ENCODE measurements around the gene GHRL.

Gene GHRL, protein sequence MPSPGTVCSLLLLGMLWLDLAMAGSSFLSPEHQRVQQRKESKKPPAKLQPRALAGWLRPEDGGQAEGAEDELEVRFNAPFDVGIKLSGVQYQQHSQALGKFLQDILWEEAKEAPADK

DNA sequence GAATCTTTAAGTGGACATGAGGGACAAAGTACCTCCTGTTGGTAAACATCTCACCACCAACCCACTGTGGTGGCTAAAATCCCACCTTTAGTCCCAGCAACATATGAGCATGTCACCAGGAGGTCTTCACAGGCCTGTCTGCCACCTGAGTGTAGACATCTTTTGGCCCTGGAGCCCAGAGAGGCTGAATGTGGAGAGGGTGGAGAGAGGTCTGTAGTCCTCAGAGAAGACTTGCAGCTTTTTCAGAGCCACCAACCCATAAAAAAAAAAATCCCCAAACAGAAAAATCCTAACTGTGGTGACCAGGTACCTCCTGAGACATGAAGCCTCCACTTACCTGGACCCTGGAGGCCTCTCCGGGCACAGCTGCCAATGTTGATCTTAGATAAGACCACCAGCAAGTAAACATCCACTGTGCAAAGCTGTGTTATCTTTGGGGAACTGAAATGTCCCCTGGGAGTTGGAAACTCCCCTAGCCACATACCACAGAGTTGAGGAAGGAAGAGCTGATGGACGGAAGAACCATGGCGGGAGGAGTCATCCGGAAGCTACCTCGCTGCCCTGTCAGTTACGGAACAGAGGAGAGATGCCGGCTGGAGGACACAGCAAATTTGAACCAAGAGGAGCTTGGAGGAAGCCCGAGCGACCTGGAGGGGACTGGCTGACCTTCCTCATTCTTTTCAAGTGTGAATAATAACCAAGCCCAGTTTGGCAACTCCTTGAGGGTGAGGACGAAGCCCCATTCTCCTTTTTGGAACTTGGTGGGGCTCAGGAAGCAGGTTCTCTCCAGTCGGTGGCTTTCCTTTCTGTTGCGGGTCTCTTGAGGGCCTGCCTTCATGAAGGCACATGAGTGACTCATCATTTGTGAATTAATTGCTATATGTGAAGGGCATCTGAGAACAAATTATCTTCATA, at the start of gene GHRL:
TSS of gene GHRL (minus strand) at position 443 of the 915 bp plus-strand sequence. CDS start 2,767 bp downstream, outside the sequence.
- H3K4me3 ChIP-seq (ENCODE audit: low read depth, low read length) = no peak within 1 kb of the TSS

DNA sequence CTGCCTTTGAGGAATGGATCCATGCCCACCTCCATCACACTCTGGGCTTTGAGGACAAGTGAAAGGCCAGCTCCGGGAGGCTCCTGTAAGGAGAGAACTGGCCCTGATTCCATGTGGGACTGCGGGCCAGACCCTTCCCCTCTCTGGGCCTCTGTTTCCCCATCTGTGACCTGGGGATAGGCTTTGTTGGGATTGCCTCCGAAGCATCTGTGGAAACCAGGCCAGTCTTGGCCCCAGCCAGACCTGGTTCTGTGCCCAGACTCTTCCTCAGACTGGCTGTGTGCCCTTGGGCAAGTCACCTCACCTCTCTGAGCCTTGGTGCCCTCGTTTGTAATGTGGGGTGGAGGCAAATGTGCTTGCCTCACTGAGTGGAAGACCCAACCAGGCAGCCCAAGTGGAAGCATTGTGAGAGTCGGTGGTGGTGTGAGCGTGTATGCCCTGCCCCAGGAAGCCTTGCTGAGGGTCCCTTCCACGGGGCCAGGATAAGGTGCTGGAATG, 49.2 kb upstream of the GHRL start:
- Histone ChIP-seq H3K79me2 (ENCODE audit: control insufficient read depth, insufficient read depth, low read length, unreplicated experiment) (no peaks in the 10 kb centered on the region), H3K27ac (ENCODE audit: low read depth, low read length) (no peak overlapping the region), H2AFZ (ENCODE audit: low read length, unreplicated experiment) (no peak overlapping the region), H3K4me3 (ENCODE audit: low read depth, low read length) (no peak overlapping the region), H3K27me3 (ENCODE audit: insufficient read depth, low read length) (peaks cover 3% of the 10 kb centered on the region; the same call in 1 of the 2 replicates), H3K36me3 (ENCODE audit: insufficient read depth, low read length) (no peaks in the 10 kb centered on the region), H3K4me1 (ENCODE audit: control insufficient read depth, insufficient read depth, low read length, unreplicated experiment) (no peaks in the 10 kb centered on the region)

More for the DNA sequence above, at the start of gene GHRL:
- no peaks in the 10 kb centered on the region for H3K79me2 ChIP-seq (ENCODE audit: control insufficient read depth, insufficient read depth, low read length, unreplicated experiment)
- peak within 1 kb of the TSS; percentile 26; the same call in 1 of the 2 replicates for H3K27ac ChIP-seq (ENCODE audit: low read depth, low read length)
- peaks cover 13% of the 10 kb centered on the region for H3K4me1 ChIP-seq (ENCODE audit: control insufficient read depth, insufficient read depth, low read length, unreplicated experiment)
- H2AFZ ChIP-seq (ENCODE audit: low read length, unreplicated experiment) = no peak within 1 kb of the TSS
- no peaks in the 10 kb centered on the region for H3K27me3 ChIP-seq (ENCODE audit: insufficient read depth, low read length)
- peaks cover 12% of the 10 kb centered on the region; the same call in 1 of the 2 replicates for H3K36me3 ChIP-seq (ENCODE audit: insufficient read depth, low read length)

DNA sequence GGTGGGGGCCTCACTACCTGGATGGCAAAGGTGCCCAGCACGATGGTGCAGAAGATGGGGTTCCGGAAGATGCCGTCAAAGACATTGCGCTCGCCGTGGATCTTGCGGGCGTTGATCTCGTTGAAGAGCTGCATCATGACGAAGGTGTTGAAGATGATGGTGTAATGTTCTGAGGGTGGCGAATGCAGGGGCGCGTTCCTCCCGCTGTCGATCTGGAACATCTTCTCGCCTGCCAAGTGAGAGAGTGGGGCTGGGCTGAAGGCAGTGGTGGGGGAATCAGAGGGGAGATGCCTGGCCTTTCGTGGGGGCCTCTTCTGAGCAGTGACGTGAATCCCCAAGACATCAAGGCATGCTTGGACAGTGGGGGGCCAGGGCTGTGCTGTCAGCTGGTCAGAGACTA, 47.7 kb upstream of the GHRL start:
- no peak overlapping the region for H3K27ac ChIP-seq (ENCODE audit: low read depth, low read length)
- H3K79me2 ChIP-seq (ENCODE audit: control insufficient read depth, insufficient read depth, low read length, unreplicated experiment) = no peaks in the 10 kb centered on the region
- H2AFZ ChIP-seq (ENCODE audit: low read length, unreplicated experiment) = no peak overlapping the region
- no peak overlapping the region for H3K4me3 ChIP-seq (ENCODE audit: low read depth, low read length)
- H3K36me3 ChIP-seq (ENCODE audit: insufficient read depth, low read length) = no peaks in the 10 kb centered on the region
- H3K27me3 ChIP-seq (ENCODE audit: insufficient read depth, low read length) = peaks cover 3% of the 10 kb centered on the region; the same call in 1 of the 2 replicates
- H3K4me1 ChIP-seq (ENCODE audit: control insufficient read depth, insufficient read depth, low read length, unreplicated experiment) = no peaks in the 10 kb centered on the region

DNA sequence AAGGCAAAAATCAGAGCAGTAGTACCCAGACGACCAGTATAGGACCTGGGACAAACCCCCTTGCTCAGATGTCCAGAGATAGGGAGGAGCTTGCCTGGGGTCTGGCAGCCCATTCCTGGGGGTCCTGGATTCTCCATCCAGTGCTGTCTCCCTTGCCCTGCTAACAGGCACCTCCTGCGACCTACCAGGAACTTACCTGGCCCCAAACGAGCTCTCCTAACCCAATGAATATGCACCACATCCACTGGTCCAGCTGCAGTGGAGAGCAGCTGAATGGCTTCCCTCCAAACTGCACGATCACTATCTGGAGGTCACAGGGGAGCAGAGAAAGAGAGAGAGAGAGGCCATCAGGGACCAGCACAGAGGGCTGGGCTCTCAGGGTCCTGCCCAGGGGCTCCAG, 47.3 kb upstream of the GHRL start:
- Histone ChIP-seq H3K4me1 (ENCODE audit: control insufficient read depth, insufficient read depth, low read length, unreplicated experiment) (no peaks in the 10 kb centered on the region), H3K4me3 (ENCODE audit: low read depth, low read length) (no peak overlapping the region), H3K36me3 (ENCODE audit: insufficient read depth, low read length) (no peaks in the 10 kb centered on the region), H2AFZ (ENCODE audit: low read length, unreplicated experiment) (no peak overlapping the region), H3K27me3 (ENCODE audit: insufficient read depth, low read length) (peaks cover 3% of the 10 kb centered on the region; the same call in 1 of the 2 replicates), H3K79me2 (ENCODE audit: control insufficient read depth, insufficient read depth, low read length, unreplicated experiment) (no peaks in the 10 kb centered on the region), H3K27ac (ENCODE audit: low read depth, low read length) (no peak overlapping the region)

DNA sequence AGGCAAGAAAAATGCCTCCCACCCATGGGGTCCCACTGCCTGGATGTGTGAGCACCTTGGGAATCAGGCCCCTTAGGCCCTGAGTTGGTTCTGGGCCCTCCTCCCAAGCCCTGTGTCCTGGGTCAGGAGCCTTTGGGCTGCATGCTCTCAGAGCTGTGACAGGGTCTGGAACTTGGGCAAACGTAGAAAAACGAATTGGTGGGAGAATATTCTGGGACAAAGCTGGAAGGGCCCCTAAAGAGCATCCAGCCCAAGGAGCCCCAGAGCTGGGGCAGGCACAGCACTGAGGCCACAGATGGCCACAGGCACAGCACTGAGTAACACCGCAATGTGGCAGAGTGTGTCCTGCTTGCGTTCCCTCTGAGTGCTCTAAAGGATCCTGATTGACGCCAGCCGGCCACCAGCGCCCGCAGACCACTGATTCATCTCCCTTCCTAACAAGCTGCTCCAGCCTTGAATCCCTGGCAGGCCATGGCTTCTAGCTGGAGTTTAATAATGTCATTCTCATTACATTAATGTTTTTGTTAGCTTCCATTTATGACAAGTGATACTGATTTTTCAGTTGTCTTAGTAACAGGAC, 46.7 kb upstream of the GHRL start:
- Histone ChIP-seq H3K27ac (ENCODE audit: low read depth, low read length) (no peak overlapping the region), H3K4me1 (ENCODE audit: control insufficient read depth, insufficient read depth, low read length, unreplicated experiment) (no peaks in the 10 kb centered on the region), H3K36me3 (ENCODE audit: insufficient read depth, low read length) (no peaks in the 10 kb centered on the region), H3K4me3 (ENCODE audit: low read depth, low read length) (no peak overlapping the region), H3K79me2 (ENCODE audit: control insufficient read depth, insufficient read depth, low read length, unreplicated experiment) (no peaks in the 10 kb centered on the region), H2AFZ (ENCODE audit: low read length, unreplicated experiment) (no peak overlapping the region), H3K27me3 (ENCODE audit: insufficient read depth, low read length) (peaks cover 3% of the 10 kb centered on the region; the same call in 1 of the 2 replicates)

DNA sequence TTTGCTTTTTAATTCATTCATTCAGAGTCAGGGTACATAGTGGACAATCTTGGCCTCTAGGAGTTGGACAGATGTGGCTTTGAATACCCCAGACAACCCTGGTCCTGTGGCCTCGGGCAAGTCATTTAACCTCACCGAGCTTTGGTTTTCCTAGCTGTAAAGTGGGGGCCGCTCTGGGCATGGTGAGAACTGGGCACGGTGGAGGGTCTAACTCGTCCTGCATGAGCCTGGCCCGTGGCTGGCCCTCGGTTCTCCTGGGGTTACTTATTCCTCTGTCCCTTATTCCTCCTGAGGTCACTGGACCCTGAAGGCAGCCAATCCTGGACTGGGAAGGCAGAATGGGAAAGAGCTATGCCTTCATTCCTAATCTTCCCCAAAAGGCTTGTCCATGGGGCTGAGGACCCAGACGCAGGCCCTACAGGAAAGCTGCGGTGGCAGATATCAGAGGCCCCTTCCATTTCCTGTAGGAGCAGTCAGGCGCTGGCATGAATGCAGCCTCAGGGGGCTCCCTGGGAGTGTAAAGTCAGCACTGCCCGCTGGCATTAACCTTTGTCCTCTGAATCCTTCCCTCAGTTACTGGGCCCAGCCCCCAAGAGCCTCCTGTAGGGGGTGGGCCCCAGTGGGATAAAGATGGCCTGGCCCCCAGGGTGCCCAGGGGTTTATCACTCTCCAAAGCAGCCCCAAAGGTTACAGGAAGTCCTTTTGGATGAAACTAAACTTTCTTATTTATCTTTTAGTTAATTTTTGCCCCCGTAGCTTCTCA, 46.0 kb upstream of the GHRL start:
- Histone ChIP-seq H3K27me3 (ENCODE audit: insufficient read depth, low read length) (peaks cover 9% of the 10 kb centered on the region; the same call in 1 of the 2 replicates), H3K4me3 (ENCODE audit: low read depth, low read length) (no peak overlapping the region), H3K79me2 (ENCODE audit: control insufficient read depth, insufficient read depth, low read length, unreplicated experiment) (no peaks in the 10 kb centered on the region), H2AFZ (ENCODE audit: low read length, unreplicated experiment) (no peak overlapping the region), H3K4me1 (ENCODE audit: control insufficient read depth, insufficient read depth, low read length, unreplicated experiment) (no peaks in the 10 kb centered on the region), H3K27ac (ENCODE audit: low read depth, low read length) (no peak overlapping the region), H3K36me3 (ENCODE audit: insufficient read depth, low read length) (no peaks in the 10 kb centered on the region)

DNA sequence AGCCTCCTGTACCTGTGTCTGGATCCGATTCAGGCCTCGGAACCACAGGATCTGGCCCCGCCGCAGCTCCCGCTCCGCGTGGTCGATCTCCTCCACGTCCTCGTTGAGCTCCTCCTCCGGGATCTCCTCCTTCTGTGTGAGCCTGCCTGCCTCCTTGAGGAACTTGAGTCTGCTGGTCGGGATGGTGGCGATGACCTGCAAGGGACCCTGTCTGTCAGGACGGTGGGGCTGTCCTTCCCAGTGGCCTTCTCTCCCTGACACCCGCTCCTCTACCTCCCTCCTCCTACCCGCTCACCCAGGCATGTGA, 45.4 kb upstream of the GHRL start:
- Histone ChIP-seq H3K36me3 (ENCODE audit: insufficient read depth, low read length) (no peaks in the 10 kb centered on the region), H3K4me1 (ENCODE audit: control insufficient read depth, insufficient read depth, low read length, unreplicated experiment) (no peaks in the 10 kb centered on the region), H3K27ac (ENCODE audit: low read depth, low read length) (no peak overlapping the region), H3K4me3 (ENCODE audit: low read depth, low read length) (no peak overlapping the region), H3K79me2 (ENCODE audit: control insufficient read depth, insufficient read depth, low read length, unreplicated experiment) (no peaks in the 10 kb centered on the region), H2AFZ (ENCODE audit: low read length, unreplicated experiment) (no peak overlapping the region), H3K27me3 (ENCODE audit: insufficient read depth, low read length) (peaks cover 15% of the 10 kb centered on the region; the same call in 1 of the 2 replicates)

DNA sequence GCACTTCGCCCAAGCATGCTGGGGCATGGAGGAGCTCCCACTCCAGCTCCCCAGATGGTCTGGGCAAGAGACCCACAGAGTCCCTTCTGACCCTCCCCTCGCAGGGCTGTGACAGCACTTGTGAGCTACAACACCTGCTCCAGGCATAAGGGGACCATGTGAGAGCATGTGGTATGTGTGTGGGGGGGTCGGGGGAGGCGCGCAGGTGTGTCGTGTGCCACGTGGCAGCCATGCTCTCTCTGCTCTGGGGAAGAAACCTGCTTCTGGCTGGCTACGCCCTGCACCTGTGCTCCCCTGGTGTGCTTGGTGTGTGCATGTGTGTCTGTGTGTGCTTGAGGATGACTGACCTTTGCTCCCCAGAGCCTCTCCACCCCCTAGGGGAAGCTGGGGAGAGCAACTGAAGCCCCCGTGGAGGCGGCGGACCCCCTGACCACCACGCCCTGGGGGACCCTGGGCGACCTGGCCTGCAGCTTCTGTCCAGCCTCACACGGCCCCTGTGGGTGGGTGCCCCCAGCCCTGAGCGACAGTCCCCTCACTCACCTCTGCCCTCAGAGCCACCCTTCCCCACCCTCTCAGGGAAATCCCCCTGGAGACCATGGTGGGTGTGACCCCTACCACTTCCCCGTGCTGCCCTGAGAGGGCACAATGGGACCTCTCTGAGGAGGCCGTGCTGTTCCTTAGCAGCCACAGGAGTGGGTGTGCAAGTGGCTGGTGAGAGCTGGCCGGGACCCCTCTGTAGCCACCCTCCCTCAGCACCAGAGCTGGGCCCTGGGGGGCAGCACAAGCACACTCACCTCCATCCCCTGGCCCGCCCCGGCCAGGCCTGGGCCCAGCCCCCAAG, 44.8 kb upstream of the GHRL start:
- Histone ChIP-seq H3K27me3 (ENCODE audit: insufficient read depth, low read length) (peaks cover 20% of the 10 kb centered on the region), H3K4me3 (ENCODE audit: low read depth, low read length) (no peak overlapping the region), H3K27ac (ENCODE audit: low read depth, low read length) (no peak overlapping the region), H3K36me3 (ENCODE audit: insufficient read depth, low read length) (no peaks in the 10 kb centered on the region), H2AFZ (ENCODE audit: low read length, unreplicated experiment) (no peak overlapping the region), H3K79me2 (ENCODE audit: control insufficient read depth, insufficient read depth, low read length, unreplicated experiment) (no peaks in the 10 kb centered on the region), H3K4me1 (ENCODE audit: control insufficient read depth, insufficient read depth, low read length, unreplicated experiment) (no peaks in the 10 kb centered on the region)

DNA sequence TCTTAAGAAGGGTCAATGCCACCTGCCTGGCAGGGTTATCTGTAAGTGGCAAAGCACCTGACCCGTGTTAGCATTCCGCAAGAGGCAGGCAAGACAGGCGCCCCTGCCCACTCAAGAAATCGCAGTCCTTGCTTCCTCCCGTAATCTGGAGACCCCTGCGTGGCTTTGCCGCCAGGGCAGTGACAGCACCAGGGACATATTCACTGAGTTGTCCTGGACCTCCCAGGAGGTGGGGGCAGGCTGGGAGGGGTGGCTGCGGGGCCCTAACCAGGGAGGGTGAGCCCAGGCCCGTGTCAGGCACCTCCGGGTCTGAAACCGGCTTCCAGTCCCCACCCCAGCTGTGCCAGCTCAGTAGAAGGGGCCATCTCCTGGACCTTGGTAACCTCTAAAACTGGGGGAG, 44.0 kb upstream of the GHRL start:
- Histone ChIP-seq H3K27me3 (ENCODE audit: insufficient read depth, low read length) (peaks cover 28% of the 10 kb centered on the region), H3K79me2 (ENCODE audit: control insufficient read depth, insufficient read depth, low read length, unreplicated experiment) (no peaks in the 10 kb centered on the region)

More for the DNA sequence above, 44.0 kb upstream of the GHRL start:
- H3K27ac ChIP-seq (ENCODE audit: low read depth, low read length) = no peak overlapping the region
- no peaks in the 10 kb centered on the region for H3K36me3 ChIP-seq (ENCODE audit: insufficient read depth, low read length)
- no peak overlapping the region for H2AFZ ChIP-seq (ENCODE audit: low read length, unreplicated experiment)
- H3K4me1 ChIP-seq (ENCODE audit: control insufficient read depth, insufficient read depth, low read length, unreplicated experiment) = no peaks in the 10 kb centered on the region
- H3K4me3 ChIP-seq (ENCODE audit: low read depth, low read length) = no peak overlapping the region
